ENCODE results near the gene PEAK1. TPM values are rescaled to one million over a fixed set of nuclear protein-coding genes. Genes with fewer than 3 reads are reported as not detected.

The PEAK1 gene
- total RNA-seq, 4 donors from 2014 or later, result 31.0 to 49.3 (median 35.0) TPM

DNA sequence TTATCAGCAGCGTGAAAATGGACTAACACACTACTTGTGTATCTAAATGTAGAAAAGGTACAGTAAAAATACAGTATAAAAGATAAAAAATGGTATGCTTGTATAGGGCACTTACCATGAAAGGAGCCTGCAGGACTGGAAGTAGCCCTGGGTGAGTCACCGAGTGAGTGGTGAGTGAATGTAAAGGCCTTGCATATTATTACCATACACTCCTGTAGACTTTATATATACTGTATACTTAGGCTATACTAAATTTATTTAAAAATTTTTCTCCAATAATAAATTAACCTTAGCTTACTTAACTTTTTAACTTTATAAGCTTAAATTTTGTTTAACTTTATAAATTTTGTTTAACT is 281.8 kb downstream of the PEAK1 start:
- intact Hi-C loops (cut with DNase I), result no loop called here
- Histone ChIP-seq H3K27ac (no peak overlapping the region), H3K4me1 (no peaks in the 10 kb centered on the region), H3K36me3 (no peaks in the 10 kb centered on the region), H3K27me3 (no peaks in the 10 kb centered on the region), H3K9me3 (no peaks in the 10 kb centered on the region), H3K4me3 (replicated peaks in 1 of 3) (no peak overlapping the region)
- 99 to 100% methylated on average over 2 of the region's 2 CpGs for WGBS, 2 donors
- TF ChIP-seq CTCF (IDR thresholded peaks at IDR 0.05) (no peak), POLR2A (IDR thresholded peaks at IDR 0.05) (no peak)
- no peak for DNase-seq

- no peak overlapping the region for H3K27ac ChIP-seq
- H3K9me3 ChIP-seq, result no peaks in the 10 kb centered on the region
- no peak for TF ChIP-seq CTCF (IDR thresholded peaks at IDR 0.05)
- 95 to 99% methylated on average over 4 of the region's 4 CpGs for WGBS, 2 donors
- intact Hi-C loops (cut with DNase I), result no loop called here
- H3K4me1 ChIP-seq, result no peaks in the 10 kb centered on the region
- H3K27me3 ChIP-seq, result no peaks in the 10 kb centered on the region
- H3K36me3 ChIP-seq, result no peaks in the 10 kb centered on the region
- H3K4me3 ChIP-seq (replicated peaks in 1 of 3), result no peak overlapping the region
- no peak for DNase-seq
Measured at GRCh38 chr15:77135181-77135580, 284.7 kb downstream of the PEAK1 start.

DNA sequence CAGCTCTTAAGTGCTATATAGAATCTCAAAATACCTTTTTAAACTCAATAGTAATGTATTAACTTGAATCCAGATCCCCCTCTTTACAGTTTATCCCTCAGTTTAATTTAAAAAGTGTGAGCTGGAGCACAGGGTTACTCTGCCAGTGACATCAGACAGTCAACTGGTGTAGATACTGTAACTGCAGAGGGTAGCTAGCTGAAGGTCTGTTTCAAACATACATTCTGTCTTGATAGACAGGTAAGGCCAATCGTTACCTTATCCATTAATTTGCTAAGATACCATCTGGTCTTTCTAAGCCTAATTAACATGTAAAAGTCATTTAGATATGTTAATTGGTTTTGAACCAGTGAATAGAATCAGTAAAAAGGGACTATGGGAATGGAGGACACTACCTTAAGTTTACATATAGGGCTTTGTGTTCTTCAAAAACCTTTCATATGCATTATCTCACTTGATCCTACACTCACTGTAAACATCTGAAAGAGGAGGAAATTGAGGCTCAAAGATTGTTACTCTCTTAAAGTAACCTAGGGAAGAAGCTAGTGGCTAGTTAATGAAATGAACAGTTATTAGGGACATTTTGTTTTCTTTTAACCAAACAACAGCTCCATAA is 289.5 kb downstream of the PEAK1 start:
- WGBS, 2 donors, result 100% methylated on average over 1 of the region's 1 CpG
- H3K27me3 ChIP-seq, result no peaks in the 10 kb centered on the region
- H3K4me1 ChIP-seq, result no peaks in the 10 kb centered on the region
- H3K27ac ChIP-seq, result no peak overlapping the region
- TF ChIP-seq CTCF (IDR thresholded peaks at IDR 0.05) (no peak), POLR2A (IDR thresholded peaks at IDR 0.05) (no peak)
- no peaks in the 10 kb centered on the region for H3K36me3 ChIP-seq
- DNase-seq, result no peak
- intact Hi-C loops (cut with DNase I), result no loop called here
- no peak overlapping the region for H3K4me3 ChIP-seq (replicated peaks in 1 of 3)
- H3K9me3 ChIP-seq, result no peaks in the 10 kb centered on the region

DNA sequence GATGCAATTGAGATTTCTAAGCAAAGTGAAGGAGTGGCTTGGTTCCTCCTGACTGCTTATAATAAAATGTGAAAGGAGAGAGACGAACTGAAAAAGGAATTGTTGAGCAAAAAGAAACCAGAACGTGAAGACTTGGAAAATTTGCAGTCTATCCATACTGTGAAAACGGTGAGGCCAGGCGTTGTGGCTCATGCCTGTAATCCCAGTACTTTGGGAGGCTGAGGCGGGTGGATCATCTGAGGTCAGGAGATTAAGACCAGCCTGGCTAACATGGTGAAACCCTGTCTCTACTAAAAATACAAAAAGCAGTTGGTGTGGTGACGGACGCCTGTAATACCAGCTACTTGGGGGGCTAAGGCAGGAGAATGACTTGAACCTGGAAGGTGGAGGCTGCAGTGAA is 292.3 kb downstream of the PEAK1 start:
- intact Hi-C loops (cut with DNase I), result no loop called here
- 90 to 92% methylated on average over 7 of the region's 7 CpGs for WGBS, 2 donors
- TF ChIP-seq POLR2A (IDR thresholded peaks at IDR 0.05) (no peak), CTCF (IDR thresholded peaks at IDR 0.05) (no peak)
- Histone ChIP-seq H3K27ac (no peak overlapping the region), H3K4me3 (replicated peaks in 1 of 3) (no peak overlapping the region), H3K4me1 (no peaks in the 10 kb centered on the region), H3K27me3 (no peaks in the 10 kb centered on the region), H3K9me3 (no peaks in the 10 kb centered on the region), H3K36me3 (no peaks in the 10 kb centered on the region)
- DNase-seq, result no peak

DNA sequence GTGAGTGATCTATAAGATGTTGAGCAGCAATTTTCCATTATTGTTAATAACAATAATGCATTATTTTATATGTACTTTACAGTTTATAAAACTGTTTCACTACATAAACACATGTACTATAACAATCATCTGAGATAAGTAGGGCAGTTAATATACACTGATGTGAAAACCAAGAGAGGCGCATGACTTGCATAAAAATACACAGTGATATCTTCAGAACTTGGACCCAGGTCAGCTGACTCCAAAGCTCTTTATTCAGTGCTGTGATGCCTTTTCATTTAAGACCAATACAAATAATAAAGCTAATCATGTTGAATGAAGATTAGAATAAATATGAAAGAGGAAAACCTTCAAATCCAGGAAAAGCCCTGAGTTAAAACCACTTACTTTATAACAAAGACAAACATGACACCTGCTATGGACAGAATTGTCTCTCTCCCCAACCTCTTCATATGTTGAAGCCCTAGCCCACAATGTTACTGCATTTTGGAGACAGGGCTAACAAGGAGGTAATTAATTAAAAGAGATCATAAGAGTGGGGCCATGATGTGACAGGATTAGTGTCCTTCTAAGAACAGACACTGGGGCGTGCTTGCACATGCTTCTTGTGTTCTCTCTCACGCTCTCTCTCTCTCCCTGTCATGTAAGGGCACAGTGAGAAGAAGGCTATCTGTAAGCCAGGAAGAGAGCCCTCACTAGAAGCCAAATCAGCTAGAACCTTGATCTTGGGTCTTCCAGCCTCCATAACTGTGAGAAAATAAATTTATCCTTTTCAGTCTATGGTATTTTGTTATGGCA is 293.2 kb downstream of the PEAK1 start:
- H3K4me1 ChIP-seq, result no peaks in the 10 kb centered on the region
- WGBS, 2 donors, result 82 to 96% methylated on average over 3 of the region's 3 CpGs
- no peaks in the 10 kb centered on the region for H3K9me3 ChIP-seq
- H3K27me3 ChIP-seq, result no peaks in the 10 kb centered on the region
- no peak for DNase-seq
- intact Hi-C loops (cut with DNase I), result no loop called here
- H3K36me3 ChIP-seq, result no peaks in the 10 kb centered on the region
- H3K27ac ChIP-seq, result no peak overlapping the region
- H3K4me3 ChIP-seq (replicated peaks in 1 of 3), result no peak overlapping the region
- no peak for TF ChIP-seq CTCF (IDR thresholded peaks at IDR 0.05)
- TF ChIP-seq POLR2A (IDR thresholded peaks at IDR 0.05), result no peak
